ENCODE results near the gene AMY2B. TPM values are rescaled to one million over a fixed set of nuclear protein-coding genes. Genes with fewer than 3 reads are reported as not detected.

AMY2B gene
- total and polyA plus RNA-seq, 2 of the 4 experiments (the other 2 are of a cell fraction): 0.72 to 1.7 TPM

DNA sequence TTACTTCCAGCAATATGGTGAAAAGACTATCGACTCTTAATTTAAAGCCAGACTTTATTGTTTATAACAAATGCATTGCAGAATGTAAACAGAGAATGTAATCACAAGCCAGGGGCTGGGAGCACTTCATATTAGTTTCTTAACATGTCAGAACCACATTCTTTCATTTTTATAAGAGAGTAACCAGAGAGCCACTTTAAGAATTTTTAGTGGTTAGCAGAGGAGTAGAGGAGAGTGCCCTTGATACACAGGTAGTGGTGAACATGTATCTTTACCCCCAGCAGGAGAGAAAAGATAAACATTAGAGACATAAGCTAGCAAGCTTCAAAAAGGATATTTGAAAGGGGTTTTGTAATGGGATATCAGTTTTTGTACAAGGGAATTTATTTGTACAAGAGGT, 11.1 kb downstream of the AMY2B start:
- no peaks in the 10 kb centered on the region for H3K9me1 ChIP-seq (ENCODE audit: insufficient read depth, low read length)
- ChIA-PET POLR2A (ENCODE audit: unreplicated experiment) (no interaction called here), CTCF (no interaction called here)
- H2BK15ac ChIP-seq (ENCODE audit: low read depth, low read length): no peak overlapping the region
- H2BK5ac ChIP-seq (ENCODE audit: low read depth, low read length, poor library complexity, severe bottlenecking): no peak overlapping the region
- no peak overlapping the region for H3K23ac ChIP-seq (ENCODE audit: low read depth, low read length)
- no peaks in the 10 kb centered on the region for H3K9me3 ChIP-seq (ENCODE audit: control insufficient read depth, insufficient read depth, low read length)
- no peaks in the 10 kb centered on the region for H4K20me1 ChIP-seq (ENCODE audit: insufficient read depth, low read length)
- no peak overlapping the region for H3K4ac ChIP-seq (ENCODE audit: low read depth, low read length)
- H3K18ac ChIP-seq (ENCODE audit: low read depth, low read length): no peak overlapping the region
- H3K36me3 ChIP-seq (ENCODE audit: control insufficient read depth, insufficient read depth, low read length): no peaks in the 10 kb centered on the region
- no peak overlapping the region for H2AK9ac ChIP-seq (replicated peaks; ENCODE audit: low read depth, low read length, poor library complexity)
- no peak overlapping the region for H3K56ac ChIP-seq (ENCODE audit: extremely low read depth, insufficient read depth, low read length)
- no peak overlapping the region for H4K8ac ChIP-seq (ENCODE audit: low read depth in 2 of 2, low read length in 2 of 2)
- no peaks in the 10 kb centered on the region for H3K79me1 ChIP-seq (ENCODE audit: low read depth in 1 of 2, low read length in 2 of 2)
- H3K4me3 ChIP-seq (ENCODE audit: insufficient read depth, low read depth, low read length): no peak overlapping the region
- ATAC-seq (ENCODE audit: low read depth): peak; percentile 48
- no peak for DNase-seq
- TF ChIP-seq CEBPB (IDR thresholded peaks at IDR 0.05; ENCODE audit: low read depth, low read length) (no peak), BHLHE40 (IDR thresholded peaks at IDR 0.05; ENCODE audit: low read depth, low read length) (no peak), MAZ (IDR thresholded peaks at IDR 0.05; ENCODE audit: borderline replicate concordance, low read depth, low read length) (no peak), RFX5 (IDR thresholded peaks at IDR 0.05; ENCODE audit: low read depth, low read length) (no peak), SMC3 (IDR thresholded peaks at IDR 0.05; ENCODE audit: low read depth, low read length) (no peak)
- no CpG with 5 or more reads among the region's 1 CpG for WGBS, 2 experiments (ENCODE audit: extremely low coverage in 2 of 2, insufficient read length in 1 of 2)
- intact Hi-C loops (cut with micrococcal nuclease): no loop called here
- no peak overlapping the region for H2AFZ ChIP-seq (replicated peaks; ENCODE audit: low read length, poor library complexity)
- H4K91ac ChIP-seq (ENCODE audit: insufficient read depth, low read depth, low read length): no peak overlapping the region
- dilution Hi-C loops (cut with HindIII; ENCODE audit: low sequenced_read_pairs, unreplicated experiment): no loop called here
- H3K9ac ChIP-seq (ENCODE audit: low read depth, low read length): no peak overlapping the region
- H3K27me3 ChIP-seq (ENCODE audit: control insufficient read depth, insufficient read depth, low read length): no peaks in the 10 kb centered on the region
- H3K27ac ChIP-seq (ENCODE audit: insufficient read depth, low read length): no peak overlapping the region
- H2AK5ac ChIP-seq (ENCODE audit: low read depth, low read length): no peak overlapping the region
- H3K14ac ChIP-seq (replicated peaks; ENCODE audit: low read depth, low read length): no peak overlapping the region
- H4K5ac ChIP-seq (ENCODE audit: low read depth, low read length): no peak overlapping the region
- no peak overlapping the region for H2BK120ac ChIP-seq (ENCODE audit: low read depth, low read length)
- H2BK20ac ChIP-seq (ENCODE audit: low read depth, low read length): no peak overlapping the region
- BruUV-seq (replicated peaks): no TSS peak
- in situ Hi-C loops (cut with MboI; ENCODE audit: low sequenced_read_pairs): no loop called here
- no peak overlapping the region for H3K4me2 ChIP-seq (ENCODE audit: low read depth, low read length)
- H3K4me1 ChIP-seq (ENCODE audit: control insufficient read depth, insufficient read depth, low read length): no peaks in the 10 kb centered on the region

Measured in IMR-90 (cell line).